ENCODE results near the gene UBL5. TPM values are rescaled to one million over a fixed set of nuclear protein-coding genes. Genes with fewer than 3 reads are reported as not detected.

The UBL5 gene
- total RNA-seq, 1 donor from 2014 or later: 335 TPM

GRCh38 chr19:9878511-9879196 lies 50.9 kb downstream of the UBL5 start:
- no peak for TF ChIP-seq CTCF (IDR thresholded peaks at IDR 0.05; ENCODE audit: unreplicated experiment)
- no peak for DNase-seq (ENCODE audit: low spot score, unreplicated experiment)
- peaks cover 8% of the 10 kb centered on the region for H3K27me3 Mint-ChIP-seq
- peaks cover 5% of the 10 kb centered on the region for H3K4me1 Mint-ChIP-seq (ENCODE audit: low read depth)
- H3K36me3 Mint-ChIP-seq (ENCODE audit: insufficient read depth): peaks cover 1% of the 10 kb centered on the region
- H3K9me3 Mint-ChIP-seq (ENCODE audit: low read depth): no peaks in the 10 kb centered on the region
- H3K4me3 Mint-ChIP-seq (ENCODE audit: low read depth): no peak overlapping the region
- H3K27ac Mint-ChIP-seq: no peak overlapping the region

Other genes starting within 250 kb of the UBL5 start
- 53.9 and 57.0 TPM in 2 replicates for gene ZNF121, start 243.4 kb upstream of the UBL5 start, total RNA-seq
- gene ZNF561, start 206.7 kb upstream of the UBL5 start, total RNA-seq: 84.9 and 90.1 TPM in 2 replicates
- gene ZNF562, start 152.8 kb upstream of the UBL5 start, total RNA-seq: 28.4 and 31.2 TPM in 2 replicates
- gene ZNF846, start 59.2 kb upstream of the UBL5 start, total RNA-seq: 33.3 and 34.0 TPM in 2 replicates
- 30.9 and 32.0 TPM in 2 replicates for gene FBXL12, start 8.8 kb upstream of the UBL5 start, total RNA-seq
- 83.3 and 90.6 TPM in 2 replicates for gene PIN1, start 7.4 kb downstream of the UBL5 start, total RNA-seq
- gene OLFM2, start 108.6 kb downstream of the UBL5 start, total RNA-seq: 55.0 and 57.9 TPM in 2 replicates
- 0.05 TPM in 1 of 2 replicates, not detected in the other for gene COL5A3, start 182.6 kb downstream of the UBL5 start, total RNA-seq
- not detected in 2 replicates for gene RDH8, start 185.6 kb downstream of the UBL5 start, total RNA-seq